G401.6 (cell line): ENCODE results near the gene MYO15A.
A peak's percentile ranks its signal among the peaks of the same experiment; 100 is the strongest.

Experiments
- FAIRE-seq: peaks from 2 replicates; lab custom pipeline; 2012; peaks lifted over from hg19 to GRCh38; lab: Jason Lieb, UNC

MYO15A gene

GRCh38 chr17:18158022-18158600, 49.6 kb downstream of the MYO15A start:
- FAIRE-seq = no peak

GRCh38 chr17:18159551-18160120, 51.1 kb downstream of the MYO15A start:
- FAIRE-seq = no peak

GRCh38 chr17:18160128-18160856, 51.7 kb downstream of the MYO15A start:
- FAIRE-seq = no peak

GRCh38 chr17:18161207-18162145, 52.9 kb downstream of the MYO15A start:
- no peak for FAIRE-seq

GRCh38 chr17:18163547-18163946, 55.0 kb downstream of the MYO15A start:
- FAIRE-seq = no peak

GRCh38 chr17:18166894-18167293, 58.3 kb downstream of the MYO15A start:
- FAIRE-seq = no peak

- no peak for FAIRE-seq
Measured at GRCh38 chr17:18167421-18167820, 58.9 kb downstream of the MYO15A start.

GRCh38 chr17:18172531-18173278, 64.1 kb downstream of the MYO15A start:
- no peak for FAIRE-seq

- no peak for FAIRE-seq
Measured at GRCh38 chr17:18173740-18174139, 65.2 kb downstream of the MYO15A start.

- no peak for FAIRE-seq
Measured at GRCh38 chr17:18176176-18176575, 67.6 kb downstream of the MYO15A start.

GRCh38 chr17:18177133-18177532, 68.6 kb downstream of the MYO15A start:
- no peak for FAIRE-seq

GRCh38 chr17:18177722-18178121, 69.2 kb downstream of the MYO15A start:
- no peak for FAIRE-seq

- FAIRE-seq = no peak
Measured at GRCh38 chr17:18179196-18179595, 70.6 kb downstream of the MYO15A start.

- no peak for FAIRE-seq
Measured at GRCh38 chr17:18179804-18180203, 71.2 kb downstream of the MYO15A start.

GRCh38 chr17:18181358-18181757, 72.8 kb downstream of the MYO15A start:
- no peak for FAIRE-seq

- FAIRE-seq = no peak
Measured at GRCh38 chr17:18182110-18182977, 73.8 kb downstream of the MYO15A start.

GRCh38 chr17:18182978-18183333, 74.4 kb downstream of the MYO15A start:
- no peak for FAIRE-seq

GRCh38 chr17:18183334-18184142, 75.0 kb downstream of the MYO15A start, which contains the start of gene ALKBH5:
Gene ALKBH5, plus strand, starts transcription at chr17:18183828. Its CDS starts 416 bp downstream, at chr17:18184244.
- FAIRE-seq = peak; percentile 97

- FAIRE-seq = no peak
Measured at GRCh38 chr17:18184143-18185031, 75.8 kb downstream of the MYO15A start.
